Choroid plexus epithelial cell (primary cell): Measurements from ENCODE around the gene INPP5A.
"Not testable (repeated sequence)": the region's sequence is repeated elsewhere in the genome, so short reads cannot be mapped to it uniquely, and the experiment has no call there.

ENCODE experiments used
- DNase-seq: peaks from one replicate; pipeline ENCODE4 v3.0.0-alpha.2; 2010; ENCODE audit warnings: low read depth
- H3K4me3 ChIP-seq: 2 replicates; pipeline ENCODE4 v1.5.1; 2011; ENCODE audit warnings: low read depth, mild to moderate bottlenecking, control low read depth, low read length, moderate library complexity
- CTCF ChIP-seq: conservative IDR thresholded peaks from 2 replicates; pipeline ENCODE4 v1.5.1; 2011; ENCODE audit warnings: low read depth, mild to moderate bottlenecking, control low read depth, inconsistent platforms, low read length, moderate library complexity

The INPP5A gene

GRCh38 chr10:132790934-132791829, 253.6 kb downstream of the INPP5A start:
- no peak overlapping the region for H3K4me3 ChIP-seq
- TF ChIP-seq CTCF, result no peak
- DNase-seq, result no peak

- H3K4me3 ChIP-seq, DNase-seq: not testable (repeated sequence)
Measured at GRCh38 chr10:132792099-132792498, 254.5 kb downstream of the INPP5A start.

- DNase-seq, result no peak
- no peak overlapping the region for H3K4me3 ChIP-seq
Measured at GRCh38 chr10:132792796-132793195, 255.2 kb downstream of the INPP5A start.

GRCh38 chr10:132793213-132793612, 255.6 kb downstream of the INPP5A start:
- no peak overlapping the region for H3K4me3 ChIP-seq
- TF ChIP-seq CTCF, result no peak
- DNase-seq, result no peak

More at GRCh38 chr10:132792796-132793195, 255.2 kb downstream of the INPP5A start:
- no peak for TF ChIP-seq CTCF

- TF ChIP-seq CTCF, result no peak
- H3K4me3 ChIP-seq, result no peak overlapping the region
- no peak for DNase-seq
Measured at GRCh38 chr10:132793871-132794849, 256.6 kb downstream of the INPP5A start.

GRCh38 chr10:132796846-132797245, 259.3 kb downstream of the INPP5A start:
- no peak for TF ChIP-seq CTCF
- no peak overlapping the region for H3K4me3 ChIP-seq
- DNase-seq, result no peak

GRCh38 chr10:132797986-132798385, 260.4 kb downstream of the INPP5A start:
- not testable (repeated sequence) for H3K4me3 ChIP-seq, DNase-seq

GRCh38 chr10:132798403-132798802, 260.8 kb downstream of the INPP5A start:
- no peak overlapping the region for H3K4me3 ChIP-seq
- no peak for TF ChIP-seq CTCF
- DNase-seq, result no peak
